ENCODE data around the gene PAPSS1. TPM values are rescaled to one million over a fixed set of nuclear protein-coding genes. Genes with fewer than 3 reads are reported as not detected.

PAPSS1 gene
- total and polyA plus RNA-seq, 9 of the 15 experiments (the other 6 are each of a cell fraction or from before 2014, with no cell fraction given) = 21.1 to 53.9 (median 41.9) TPM

GRCh38 chr4:107712236-107712635 lies 7.8 kb downstream of the PAPSS1 start:
- Histone ChIP-seq H4K20me1 (replicated peaks; ENCODE audit: control insufficient read depth, insufficient read depth, low read length) (no peaks in the 10 kb centered on the region), H2AFZ (ENCODE audit: low read depth, low read length) (no peak overlapping the region), H3K4me1 (replicated peaks in 1 of 2; ENCODE audit: control insufficient read depth in 2 of 2, insufficient read depth in 2 of 2, low read length in 2 of 2) (peaks cover 2 to 4% of the 10 kb centered on the region in 2 experiments; a peak in 2 of 5 replicates), H3K9me1 (ENCODE audit: control insufficient read depth, insufficient read depth, low read length) (no peaks in the 10 kb centered on the region), H3K4me2 (ENCODE audit: insufficient read depth, low read length) (no peak overlapping the region), H3K79me2 (ENCODE audit: control insufficient read depth, insufficient read depth, low read length) (peaks cover 33% of the 10 kb centered on the region), H3K9me3 (replicated peaks; ENCODE audit: control insufficient read depth, insufficient read depth, low read depth, low read length) (peaks cover under 1% of the 10 kb centered on the region; the same call in 1 of the 2 replicates), H3K27me3 (ENCODE audit: control insufficient read depth in 2 of 2, insufficient read depth in 2 of 2, low read length in 2 of 2) (no peaks in the 10 kb centered on the region), H3K9ac (ENCODE audit: insufficient read depth in 1 of 2, low read depth in 2 of 2, low read length in 2 of 2) (no peak overlapping the region), H3K36me3 (ENCODE audit: control insufficient read depth, insufficient read depth, low read length) (0 out of 3 replicates have a peak, but pooled peaks cover 4% of the 10 kb centered on the region), H3K27ac (ENCODE audit: extremely low read depth, low read depth, low read length) (no peak overlapping the region), H3K4me3 (no peak overlapping the region)
- in situ Hi-C loops (cut with MboI) = loop anchor here (25.0 kb wide), 1 partner anchor 1400 kb away; the partner anchor contains the start of genes AIMP1 and TBCK
- TF ChIP-seq ZNF224 (CRISPR knock-in tag; IDR thresholded peaks at IDR 0.05) (no peak), ZKSCAN1 (IDR thresholded peaks at IDR 0.05; ENCODE audit: low read depth, low read length) (no peak), ATF7 (IDR thresholded peaks at IDR 0.05) (no peak), ZNF3 (CRISPR knock-in tag; IDR thresholded peaks at IDR 0.05) (no peak)
- TF ChIP-seq, protein P1, sequence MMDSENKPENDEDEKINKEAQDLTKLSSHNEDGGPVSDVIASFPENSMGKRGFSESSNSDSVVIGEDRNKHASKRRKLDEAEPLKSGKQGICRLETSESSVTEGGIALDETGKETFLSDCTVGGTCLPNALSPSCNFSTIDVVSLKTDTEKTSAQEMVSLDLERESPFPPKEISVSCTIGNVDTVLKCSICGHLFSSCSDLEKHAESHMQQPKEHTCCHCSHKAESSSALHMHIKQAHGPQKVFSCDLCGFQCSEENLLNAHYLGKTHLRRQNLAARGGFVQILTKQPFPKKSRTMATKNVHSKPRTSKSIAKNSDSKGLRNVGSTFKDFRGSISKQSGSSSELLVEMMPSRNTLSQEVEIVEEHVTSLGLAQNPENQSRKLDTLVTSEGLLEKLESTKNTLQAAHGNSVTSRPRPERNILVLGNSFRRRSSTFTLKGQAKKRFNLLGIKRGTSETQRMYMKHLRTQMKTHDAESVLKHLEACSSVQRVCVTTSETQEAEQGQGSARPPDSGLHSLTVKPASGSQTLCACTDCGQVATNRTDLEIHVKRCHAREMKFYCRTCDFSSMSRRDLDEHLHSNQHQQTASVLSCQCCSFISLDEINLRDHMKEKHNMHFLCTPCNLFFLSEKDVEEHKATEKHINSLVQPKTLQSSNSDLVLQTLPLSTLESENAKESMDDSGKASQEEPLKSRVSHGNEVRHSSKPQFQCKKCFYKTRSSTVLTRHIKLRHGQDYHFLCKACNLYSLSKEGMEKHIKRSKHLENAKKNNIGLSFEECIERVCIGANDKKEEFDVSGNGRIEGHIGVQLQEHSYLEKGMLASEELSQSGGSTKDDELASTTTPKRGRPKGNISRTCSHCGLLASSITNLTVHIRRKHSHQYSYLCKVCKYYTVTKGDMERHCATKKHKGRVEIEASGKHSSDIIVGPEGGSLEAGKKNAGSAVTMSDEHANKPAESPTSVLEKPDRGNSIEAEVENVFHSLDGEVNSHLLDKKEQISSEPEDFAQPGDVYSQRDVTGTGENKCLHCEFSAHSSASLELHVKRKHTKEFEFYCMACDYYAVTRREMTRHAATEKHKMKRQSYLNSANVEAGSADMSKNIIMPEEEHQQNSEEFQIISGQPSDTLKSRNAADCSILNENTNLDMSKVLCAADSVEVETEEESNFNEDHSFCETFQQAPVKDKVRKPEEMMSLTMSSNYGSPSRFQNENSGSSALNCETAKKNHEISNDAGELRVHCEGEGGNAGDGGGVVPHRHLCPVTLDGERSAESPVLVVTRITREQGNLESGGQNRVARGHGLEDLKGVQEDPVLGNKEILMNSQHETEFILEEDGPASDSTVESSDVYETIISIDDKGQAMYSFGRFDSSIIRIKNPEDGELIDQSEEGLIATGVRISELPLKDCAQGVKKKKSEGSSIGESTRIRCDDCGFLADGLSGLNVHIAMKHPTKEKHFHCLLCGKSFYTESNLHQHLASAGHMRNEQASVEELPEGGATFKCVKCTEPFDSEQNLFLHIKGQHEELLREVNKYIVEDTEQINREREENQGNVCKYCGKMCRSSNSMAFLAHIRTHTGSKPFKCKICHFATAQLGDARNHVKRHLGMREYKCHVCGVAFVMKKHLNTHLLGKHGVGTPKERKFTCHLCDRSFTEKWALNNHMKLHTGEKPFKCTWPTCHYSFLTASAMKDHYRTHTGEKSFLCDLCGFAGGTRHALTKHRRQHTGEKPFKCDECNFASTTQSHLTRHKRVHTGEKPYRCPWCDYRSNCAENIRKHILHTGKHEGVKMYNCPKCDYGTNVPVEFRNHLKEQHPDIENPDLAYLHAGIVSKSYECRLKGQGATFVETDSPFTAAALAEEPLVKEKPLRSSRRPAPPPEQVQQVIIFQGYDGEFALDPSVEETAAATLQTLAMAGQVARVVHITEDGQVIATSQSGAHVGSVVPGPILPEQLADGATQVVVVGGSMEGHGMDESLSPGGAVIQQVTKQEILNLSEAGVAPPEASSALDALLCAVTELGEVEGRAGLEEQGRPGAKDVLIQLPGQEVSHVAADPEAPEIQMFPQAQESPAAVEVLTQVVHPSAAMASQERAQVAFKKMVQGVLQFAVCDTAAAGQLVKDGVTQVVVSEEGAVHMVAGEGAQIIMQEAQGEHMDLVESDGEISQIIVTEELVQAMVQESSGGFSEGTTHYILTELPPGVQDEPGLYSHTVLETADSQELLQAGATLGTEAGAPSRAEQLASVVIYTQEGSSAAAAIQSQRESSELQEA (IDR thresholded peaks at IDR 0.05; ENCODE audit: low read depth) = no peak
- CTCF ChIA-PET (ENCODE audit: low intra/inter-chr PET ratio) = no interaction called here
- POLR2A ChIA-PET = no interaction called here
- 83% methylated on average over 2 of the region's 2 CpGs for WGBS (ENCODE audit: insufficient coverage, low coverage, missing lambda C conversion rate)
- ATAC-seq = no peak
- intact Hi-C loops (cut with micrococcal nuclease) = no loop called here
- BruUV-seq (replicated peaks) = no TSS peak
- DNase-seq (ENCODE audit: extremely low read depth in 1 of 4, low spot score in 3 of 4) = no peak
- peak; percentile 6 for FAIRE-seq

Data from K562 (cell line).